Stimulated activated CD8-positive, alpha-beta memory T cell treated with anti-CD3 and anti-CD28 coated beads, Interleukin-4, amount 100 ng/mL, for 48 hours (primary cell): ENCODE results near the gene SLC28A1.

Experiments
- DNase-seq: peaks from one replicate; pipeline ENCODE4 v3.0.0-alpha.2; 2020

Gene SLC28A1

DNA sequence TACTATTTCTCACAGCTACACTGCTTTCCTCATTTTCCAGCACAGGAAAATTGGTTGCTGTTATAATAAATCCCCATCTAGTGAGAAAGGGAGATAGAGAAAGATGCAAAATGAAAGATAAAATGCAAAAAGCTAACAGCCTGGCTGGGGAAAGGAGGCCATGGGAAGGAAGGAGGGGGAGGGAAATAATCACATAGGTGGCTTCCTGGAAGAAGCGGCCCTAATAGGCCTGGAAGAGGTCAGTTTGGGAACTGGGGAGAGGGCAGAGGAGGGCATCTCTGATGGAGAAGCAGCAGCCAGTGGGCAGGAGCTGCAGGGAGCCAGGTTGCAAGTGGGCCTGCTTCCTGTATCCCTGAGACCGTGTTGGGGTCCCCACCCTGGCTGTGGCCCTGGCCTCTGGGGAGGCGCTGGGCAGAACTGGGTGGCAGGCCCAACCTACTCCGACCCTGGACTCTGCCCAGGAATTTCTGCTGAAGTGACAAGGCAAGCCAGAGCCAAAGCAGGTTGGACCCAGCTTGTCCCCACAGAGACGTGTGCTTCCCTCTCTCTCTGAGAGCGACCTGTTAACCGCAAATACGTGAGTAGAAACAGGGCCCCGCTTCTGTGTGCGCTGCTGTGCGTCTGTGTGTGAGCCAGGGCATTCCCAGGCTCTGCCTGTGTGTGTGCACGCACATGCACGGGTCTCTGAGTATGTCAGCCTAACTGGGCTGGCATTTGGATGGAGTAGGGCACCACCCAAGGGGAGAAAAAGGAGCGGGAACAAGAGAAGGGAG lies 1.9 kb downstream of the SLC28A1 start:
- no peak for DNase-seq

GRCh38 chr15:84886984-84887299 lies 2.5 kb downstream of the SLC28A1 start:
- DNase-seq: no peak

GRCh38 chr15:84887938-84888337 lies 3.5 kb downstream of the SLC28A1 start:
- DNase-seq: no peak

DNA sequence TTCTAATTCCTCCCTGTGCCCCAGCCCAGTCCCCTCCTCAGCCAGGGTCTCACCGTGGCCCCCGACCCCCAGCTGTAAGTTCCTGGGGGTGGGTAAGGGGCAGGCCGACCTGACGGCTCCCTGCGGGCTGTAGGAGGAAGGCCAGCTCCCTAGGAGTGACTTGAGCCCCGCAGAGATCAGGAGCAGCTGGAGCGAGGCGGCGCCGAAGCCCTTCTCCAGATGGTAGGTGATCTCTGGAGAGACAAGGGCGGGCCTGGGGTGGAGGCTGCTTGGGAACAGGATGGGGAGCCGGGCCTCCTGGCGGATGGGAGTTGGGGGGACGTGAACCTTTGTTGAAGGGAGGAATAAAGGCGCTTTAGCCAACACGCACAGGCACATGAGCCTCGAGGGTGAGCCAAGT lies 4.2 kb downstream of the SLC28A1 start:
- no peak for DNase-seq

- DNase-seq: no peak
Measured at GRCh38 chr15:84889313-84889990, 5.0 kb downstream of the SLC28A1 start.

GRCh38 chr15:84889991-84890669 lies 5.7 kb downstream of the SLC28A1 start:
- DNase-seq: no peak

DNA sequence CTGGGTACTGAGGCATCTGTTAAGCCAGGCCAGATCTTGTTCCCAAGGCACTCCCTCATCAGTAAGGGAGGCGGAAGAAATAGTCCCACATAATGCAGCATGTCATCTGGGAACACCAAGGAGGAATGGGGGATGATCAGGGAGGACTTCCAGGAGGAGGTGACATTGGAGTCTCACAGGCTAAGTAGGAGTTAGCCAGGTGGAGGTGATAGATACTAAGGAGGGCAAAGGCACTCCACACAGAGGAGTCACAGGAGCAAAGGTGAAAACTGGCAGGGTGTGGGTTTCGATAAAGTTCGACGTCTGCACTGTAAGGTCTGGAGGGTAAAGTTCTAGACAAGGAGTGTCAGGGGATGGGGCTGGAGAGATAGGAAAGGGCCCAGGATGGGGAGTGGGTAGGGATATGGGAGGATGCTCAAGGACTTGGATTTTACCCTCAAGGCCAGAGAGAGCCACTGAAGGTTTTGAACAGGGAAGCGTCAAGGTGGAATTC lies 6.3 kb downstream of the SLC28A1 start:
- no peak for DNase-seq

DNA sequence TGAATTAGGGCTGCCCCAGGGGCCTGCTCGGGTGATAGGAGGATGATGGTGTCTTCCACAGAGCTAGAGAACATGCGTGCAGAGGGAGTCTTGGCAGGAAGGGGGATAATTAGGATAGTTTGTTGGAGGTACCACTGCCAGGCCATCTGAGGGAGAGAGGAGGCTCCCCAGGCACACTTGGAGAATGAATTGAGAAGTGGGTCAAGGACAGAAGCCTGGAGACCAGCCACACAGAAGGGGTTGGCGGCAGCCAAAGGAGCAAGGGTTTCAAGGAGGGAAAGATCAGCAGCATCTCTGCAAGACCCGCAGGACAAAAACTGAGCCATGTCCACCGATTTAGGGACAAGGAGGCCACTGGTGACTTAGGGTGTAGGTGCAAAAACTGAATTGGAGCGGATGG lies 6.9 kb downstream of the SLC28A1 start:
- DNase-seq: no peak

DNA sequence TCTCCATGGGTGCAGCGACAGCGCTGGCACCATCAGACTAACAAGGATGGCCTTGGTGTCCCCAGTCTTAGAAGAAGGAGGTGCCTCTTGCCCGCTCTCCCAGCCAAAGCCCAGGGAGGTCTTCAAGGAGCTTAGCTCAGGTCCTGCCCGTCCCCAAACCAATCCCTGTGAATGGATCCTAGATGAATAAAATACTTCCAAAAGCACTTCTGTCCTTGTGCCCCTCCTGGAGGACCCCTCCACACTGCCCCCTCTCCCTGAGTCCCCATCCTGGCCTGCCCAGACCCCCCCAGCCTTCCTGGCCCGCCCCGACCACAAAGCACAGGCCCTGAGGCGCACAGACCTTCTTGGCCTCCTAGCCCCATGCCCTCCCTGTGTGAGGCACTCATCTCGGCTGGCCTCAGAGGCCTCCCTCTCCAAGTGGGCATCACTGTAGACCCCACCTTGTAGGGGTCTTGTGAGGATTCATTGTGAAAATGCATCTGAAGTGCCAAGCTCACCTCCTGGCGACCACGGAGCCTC lies 8.4 kb downstream of the SLC28A1 start:
- DNase-seq: no peak

- DNase-seq: no peak
Measured at GRCh38 chr15:84893607-84894006, 9.1 kb downstream of the SLC28A1 start.

- DNase-seq: no peak
Measured at GRCh38 chr15:84894736-84895425, 10.4 kb downstream of the SLC28A1 start.

DNA sequence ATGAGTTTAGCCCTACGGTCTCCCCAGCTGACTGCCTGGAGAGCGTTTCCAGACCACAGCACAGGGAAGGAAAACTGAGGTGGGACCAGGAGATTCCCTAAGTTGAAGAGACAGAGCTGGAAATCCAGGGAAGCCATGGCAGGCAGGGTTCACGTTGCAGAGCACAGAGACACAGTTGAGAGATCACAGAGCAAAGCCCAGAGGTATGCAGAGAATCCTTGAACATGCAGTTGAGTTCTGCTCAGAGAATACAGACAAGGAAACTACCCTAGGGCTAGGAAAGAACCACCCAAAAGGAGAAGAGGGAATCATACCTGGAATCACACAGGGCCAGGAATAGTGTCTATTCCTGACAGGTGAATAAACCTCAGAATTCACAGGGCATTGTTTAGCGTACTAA lies 14.3 kb downstream of the SLC28A1 start:
- no peak for DNase-seq

DNA sequence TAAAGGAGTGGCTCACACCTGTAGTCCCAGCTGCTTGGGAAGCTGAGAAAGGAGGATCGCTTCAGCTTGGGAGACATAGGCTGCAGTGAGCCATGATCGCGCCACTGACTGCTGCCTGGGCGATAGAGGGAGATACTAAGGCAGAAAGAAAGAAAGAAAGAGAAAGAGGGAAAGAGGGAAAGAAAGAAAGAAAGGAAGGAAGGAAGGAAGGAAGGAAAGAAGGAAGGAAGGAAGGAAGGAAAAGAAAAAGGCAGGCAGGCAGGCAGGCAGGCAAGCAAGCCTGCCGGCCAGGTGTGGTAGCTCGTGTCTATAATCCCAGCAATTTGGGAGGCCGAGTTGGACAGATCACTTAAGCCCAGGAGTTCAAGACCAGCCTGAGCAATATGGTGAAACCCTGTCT lies 15.3 kb downstream of the SLC28A1 start:
- no peak for DNase-seq

DNA sequence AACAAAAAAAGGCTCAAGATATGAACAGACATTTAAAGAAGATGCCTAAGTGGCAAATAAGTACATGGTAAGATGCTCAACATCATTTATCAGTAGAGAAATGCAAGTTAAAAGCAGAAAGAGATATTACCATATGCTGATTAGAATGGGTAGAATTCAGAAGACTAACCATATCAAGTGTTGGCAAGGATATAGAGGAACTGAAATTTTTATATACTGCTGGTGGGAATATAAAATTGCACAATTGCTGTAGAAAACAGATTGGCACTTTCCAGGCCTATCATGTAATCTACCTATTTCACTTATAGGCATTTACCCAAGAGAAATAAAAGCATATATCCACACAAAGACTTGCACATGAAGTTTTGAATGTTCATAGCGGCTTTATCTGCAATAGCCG lies 17.1 kb downstream of the SLC28A1 start:
- DNase-seq: no peak

- DNase-seq: no peak
Measured at GRCh38 chr15:84903751-84904150, 19.3 kb downstream of the SLC28A1 start.

DNA sequence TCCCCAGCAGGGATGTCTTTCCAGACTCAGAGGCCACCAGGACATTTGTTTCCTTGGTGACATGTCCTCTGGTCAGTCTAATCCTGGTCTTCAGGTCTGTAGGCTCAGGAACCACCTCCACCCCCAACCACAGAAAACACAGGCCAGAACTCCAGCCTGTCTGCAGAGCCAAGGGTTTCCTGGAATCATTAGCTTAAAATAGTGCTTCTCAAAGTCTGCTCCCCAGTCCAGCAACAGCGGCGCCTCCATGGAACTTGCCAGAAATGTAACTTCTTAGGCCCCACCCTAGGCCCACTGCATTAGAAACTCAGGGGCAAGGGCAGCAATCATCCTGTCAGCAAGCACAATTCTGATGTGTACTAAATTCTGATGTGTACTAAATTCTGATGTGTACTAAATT lies 20.0 kb downstream of the SLC28A1 start:
- no peak for DNase-seq

GRCh38 chr15:84905016-84905916 lies 20.8 kb downstream of the SLC28A1 start:
- DNase-seq: no peak

DNA sequence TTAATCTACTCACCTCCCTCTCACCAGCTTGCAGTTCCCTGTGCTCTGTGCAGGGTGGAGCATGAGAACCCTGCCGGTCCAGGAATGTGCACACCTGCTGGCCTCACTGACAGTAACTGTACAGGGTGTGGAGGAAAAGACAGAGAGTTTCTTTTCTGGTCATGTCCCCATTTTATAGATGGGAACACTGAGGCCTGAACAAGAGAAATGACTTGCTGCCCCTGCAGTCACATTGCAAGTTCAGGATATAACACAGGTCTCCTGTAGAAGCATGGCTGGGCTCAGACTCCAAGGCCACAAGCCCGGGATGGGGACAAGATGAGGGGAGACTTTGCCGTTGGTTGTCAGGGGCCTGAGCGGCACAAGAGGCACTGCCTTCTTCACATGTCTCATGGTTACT lies 23.3 kb downstream of the SLC28A1 start:
- no peak for DNase-seq

DNA sequence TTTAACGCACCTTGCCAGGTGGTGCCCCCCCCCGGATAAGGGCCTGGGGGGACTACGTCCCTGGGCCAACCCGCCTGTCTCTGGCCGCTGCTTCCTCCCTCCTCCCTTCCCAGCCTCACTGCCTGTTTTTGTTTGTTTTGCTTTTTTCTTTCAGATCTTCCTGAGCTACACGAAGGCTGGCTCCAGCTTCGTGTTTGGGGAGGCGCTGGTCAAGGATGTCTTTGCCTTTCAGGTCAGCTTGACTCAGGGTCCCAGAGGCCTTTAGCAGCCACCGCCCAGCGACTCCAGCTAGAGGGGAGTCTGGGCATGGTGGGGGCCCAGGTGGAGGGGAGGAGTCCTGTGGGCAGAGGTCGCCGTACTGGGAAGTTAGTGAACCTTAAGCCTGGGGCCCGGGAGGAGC lies 24.1 kb downstream of the SLC28A1 start:
- no peak for DNase-seq

- no peak for DNase-seq
Measured at GRCh38 chr15:84909029-84909428, 24.6 kb downstream of the SLC28A1 start.

- DNase-seq: no peak
Measured at GRCh38 chr15:84909782-84910181, 25.3 kb downstream of the SLC28A1 start.
